SK-N-SH (cell line): ENCODE measurements around the gene TMEM26.

Experiments
- CHD2 ChIP-seq: fragments of 150-350 bp; IDR thresholded peaks from 2 replicates; pipeline ENCODE4 v1.6.1; 2018; ENCODE audit warnings: low read length; ENCODE audit not compliant: partially characterized antibody
- CTCF ChIP-seq: fragments of 200-600 bp; sonication (generic); IDR thresholded peaks from 2 replicates; pipeline ENCODE4 v1.6.1; 2017; ENCODE audit warnings: antibody characterized with exemption, mild to moderate bottlenecking, moderate library complexity
- IRF3 ChIP-seq: fragments of 150-350 bp; IDR thresholded peaks from 2 replicates; pipeline ENCODE4 v1.6.1; 2016; ENCODE audit warnings: mild to moderate bottlenecking, low read depth, low read length
- POLR2AphosphoS5 ChIP-seq: IDR thresholded peaks from 2 replicates; pipeline ENCODE4 v1.6.1; 2012; ENCODE audit warnings: low read depth, low read length
- SMC3 ChIP-seq: IDR thresholded peaks from 2 replicates; pipeline ENCODE4 v1.6.1; 2012; ENCODE audit warnings: low read depth, low read length, improper control_type of control experiment
- TAF1 ChIP-seq: IDR thresholded peaks from 2 replicates; pipeline ENCODE4 v1.6.1; 2012; ENCODE audit warnings: low read depth, mild to moderate bottlenecking, low read length, moderate library complexity, borderline replicate concordance

DNA sequence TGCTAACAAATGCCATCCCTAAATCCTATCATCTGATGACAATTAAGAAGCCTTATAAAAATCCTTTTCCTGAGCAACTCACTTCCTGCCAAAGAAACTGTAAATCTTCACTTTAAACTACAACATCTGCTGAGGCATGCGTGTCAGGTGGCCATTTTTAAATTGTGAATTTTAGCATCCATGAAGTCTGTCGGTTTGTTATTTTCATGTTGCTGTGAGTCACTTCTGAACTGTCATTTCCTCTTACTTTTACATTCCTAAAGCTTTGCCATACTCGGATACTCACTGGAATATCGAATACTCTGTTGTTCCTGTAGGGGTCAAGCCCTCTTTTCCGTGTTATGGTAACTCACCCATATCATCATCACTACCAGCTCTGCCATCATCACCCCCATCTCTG lies 34.3 kb upstream of the TMEM26 start:
- no peak for TF ChIP-seq SMC3
- TF ChIP-seq TAF1 = no peak
- TF ChIP-seq CTCF = no peak
- no peak for TF ChIP-seq CHD2
- TF ChIP-seq IRF3 = no peak
- no peak for TF ChIP-seq POLR2AphosphoS5
